Measurements from ENCODE around the gene SLAMF9.

SLAMF9 gene

DNA sequence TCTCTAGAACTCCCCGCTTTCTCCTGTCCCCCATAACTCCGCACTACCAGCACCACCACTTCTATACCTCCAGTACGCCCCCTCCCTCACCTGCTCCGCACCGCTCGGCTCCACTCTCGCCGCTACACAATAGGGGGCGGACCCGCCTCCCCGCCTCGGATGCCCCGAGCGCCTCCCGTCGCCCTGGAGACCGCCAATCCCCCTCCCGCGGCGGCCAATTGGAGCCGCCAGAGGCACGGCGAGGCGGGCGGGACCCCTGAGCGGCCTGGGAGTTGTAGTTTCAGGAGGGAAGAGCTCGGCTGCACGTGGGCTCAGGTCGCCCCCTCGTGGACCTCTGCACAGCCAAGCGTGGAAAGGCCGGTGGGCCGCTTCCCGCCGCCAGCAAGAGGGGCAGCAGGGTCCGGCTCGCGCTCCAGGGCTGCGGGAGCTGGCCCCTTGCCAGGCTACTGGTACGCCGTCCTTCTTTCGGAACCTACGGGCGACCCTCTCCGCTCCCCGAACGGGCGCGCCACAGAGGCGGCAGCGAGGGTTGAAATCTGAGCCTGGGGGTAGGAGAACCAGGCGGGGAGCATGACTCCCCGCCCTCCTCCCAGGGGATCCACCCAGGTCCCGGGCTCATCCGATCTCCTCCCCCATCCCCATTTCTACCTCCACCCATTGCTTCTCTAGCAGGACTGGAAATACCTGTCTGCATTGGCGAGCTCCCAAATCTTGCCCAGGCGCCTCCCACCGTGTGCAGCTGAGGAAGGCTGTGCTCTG, 8.4 kb downstream of the SLAMF9 start, which contains the start of gene IGSF9:
Gene IGSF9, minus strand, starts transcription at position 131 of the 759 bp plus-strand sequence. CDS start 2,159 bp downstream, outside the sequence.
- DNase-seq: peak; percentile 72

DNA sequence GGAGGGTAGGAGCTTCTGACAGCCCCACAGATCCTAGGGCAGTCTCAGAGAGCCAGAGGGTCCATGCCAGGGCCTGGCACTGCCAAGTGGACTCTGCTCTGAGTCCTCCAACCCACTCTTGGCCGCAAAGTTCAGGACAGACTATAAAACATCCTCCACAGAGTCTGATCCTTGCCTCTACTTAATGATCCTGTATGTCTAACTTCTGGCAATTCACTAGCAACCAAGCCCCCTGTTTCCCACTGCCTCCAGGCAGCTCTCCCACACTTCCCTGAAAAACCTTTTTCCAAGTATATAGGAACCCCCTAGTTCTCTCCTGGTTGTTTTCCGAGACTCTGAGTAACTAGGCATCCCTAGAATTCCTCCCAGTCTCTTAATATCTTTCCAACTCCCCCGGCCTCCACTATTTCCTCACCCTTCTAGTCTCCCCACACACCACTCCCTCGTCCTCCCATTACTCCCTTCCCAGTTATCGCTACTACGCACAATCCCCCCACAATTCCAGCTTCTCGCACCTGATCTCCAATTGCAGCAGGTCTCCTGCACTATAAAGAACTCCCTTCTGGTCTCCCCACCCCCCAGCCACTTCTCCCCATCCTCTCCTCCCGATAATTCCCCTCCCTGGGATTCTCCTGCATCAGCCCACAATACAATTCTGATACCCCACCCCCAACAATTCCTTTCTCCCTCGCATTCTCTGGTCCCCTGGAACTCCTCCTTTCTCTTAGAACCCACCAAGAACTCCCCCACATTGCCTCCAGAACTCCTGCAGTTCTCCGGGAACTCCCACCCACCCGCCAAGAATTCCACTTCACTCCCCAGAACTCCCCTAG, 9.2 kb downstream of the SLAMF9 start:
- no peak for DNase-seq

DNA sequence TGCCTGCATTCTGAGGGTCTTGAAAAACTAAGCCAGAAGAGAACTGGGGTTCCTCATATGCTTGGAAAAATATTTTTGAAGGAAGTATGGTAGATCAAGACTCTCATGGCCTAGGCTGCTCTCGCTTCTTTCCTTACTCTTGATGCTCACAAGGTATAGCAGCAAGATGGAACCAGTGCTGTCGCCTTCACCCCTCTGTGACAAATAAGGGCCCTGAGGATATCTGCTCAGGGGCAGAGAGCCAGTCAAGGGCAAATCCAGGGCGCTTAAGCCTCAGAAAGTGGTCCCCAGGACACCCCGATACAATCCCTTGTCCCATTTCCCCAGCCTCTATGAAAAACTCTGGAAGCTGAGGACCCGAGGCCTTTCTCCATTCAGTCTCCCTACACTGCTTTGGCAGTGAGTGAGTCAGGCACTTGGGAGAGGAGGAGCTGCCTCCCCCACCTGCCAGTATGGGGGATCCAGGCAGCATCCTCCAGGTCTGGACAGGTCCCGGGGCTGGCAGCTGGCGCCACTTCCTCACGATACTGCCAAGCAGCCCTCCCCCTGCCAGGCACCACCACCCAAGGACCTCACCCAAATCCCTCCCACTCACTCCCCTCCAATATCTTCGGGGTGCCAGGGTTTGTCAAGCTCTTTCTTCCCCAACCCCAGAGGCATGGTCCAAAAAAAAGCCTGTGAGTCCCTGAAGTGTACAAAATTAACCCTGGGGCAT, 10.0 kb downstream of the SLAMF9 start:
- no peak for DNase-seq

DNA sequence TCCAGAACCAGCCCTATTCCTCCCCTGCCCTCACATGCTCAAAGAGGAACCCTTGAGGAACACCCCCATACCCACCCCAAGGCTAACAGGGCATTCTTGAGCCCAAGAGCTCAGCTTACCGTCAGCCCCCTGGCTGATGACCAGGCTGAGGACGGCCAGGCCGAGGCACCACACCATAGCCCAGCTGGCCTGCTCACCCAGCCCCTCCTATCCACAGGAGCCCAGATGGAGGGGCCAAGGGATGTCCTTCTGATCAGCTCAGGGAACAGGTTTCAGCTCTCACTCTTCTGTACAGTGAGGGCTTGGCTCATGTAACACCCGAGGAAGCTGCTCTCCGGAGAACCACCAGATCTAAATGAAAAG, 10.8 kb downstream of the SLAMF9 start:
- DNase-seq: no peak

DNA sequence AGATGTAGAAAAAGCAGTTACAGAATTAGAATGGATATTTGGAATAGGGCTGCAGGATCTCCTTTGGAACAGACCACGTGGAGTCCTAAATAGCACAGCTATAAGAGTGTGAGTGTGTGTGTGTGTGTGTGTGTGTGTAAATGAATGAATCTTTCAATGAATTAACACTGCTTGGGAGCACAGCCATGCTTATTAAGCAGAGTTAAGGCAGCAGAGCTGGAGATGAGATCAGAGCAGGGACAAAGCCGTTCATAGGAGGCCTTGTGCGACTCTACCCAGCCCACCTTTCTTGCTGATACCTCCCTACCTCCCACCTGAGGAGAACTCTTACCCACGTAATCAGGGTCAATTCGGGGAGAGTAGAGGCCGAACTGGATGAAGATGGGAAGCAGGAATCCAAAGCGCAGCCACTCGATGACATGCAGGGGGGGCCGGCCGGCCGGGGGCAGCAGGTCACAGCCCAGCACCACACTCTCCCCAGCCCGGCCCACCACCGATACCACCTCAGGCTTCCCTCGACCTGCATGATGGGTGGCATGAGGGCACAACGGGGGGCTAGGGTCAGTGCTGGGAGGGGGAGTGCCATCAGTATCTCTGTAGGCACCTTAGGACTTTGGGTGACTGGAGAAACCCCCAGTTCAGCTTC, 11.3 kb downstream of the SLAMF9 start:
- no peak for DNase-seq

DNA sequence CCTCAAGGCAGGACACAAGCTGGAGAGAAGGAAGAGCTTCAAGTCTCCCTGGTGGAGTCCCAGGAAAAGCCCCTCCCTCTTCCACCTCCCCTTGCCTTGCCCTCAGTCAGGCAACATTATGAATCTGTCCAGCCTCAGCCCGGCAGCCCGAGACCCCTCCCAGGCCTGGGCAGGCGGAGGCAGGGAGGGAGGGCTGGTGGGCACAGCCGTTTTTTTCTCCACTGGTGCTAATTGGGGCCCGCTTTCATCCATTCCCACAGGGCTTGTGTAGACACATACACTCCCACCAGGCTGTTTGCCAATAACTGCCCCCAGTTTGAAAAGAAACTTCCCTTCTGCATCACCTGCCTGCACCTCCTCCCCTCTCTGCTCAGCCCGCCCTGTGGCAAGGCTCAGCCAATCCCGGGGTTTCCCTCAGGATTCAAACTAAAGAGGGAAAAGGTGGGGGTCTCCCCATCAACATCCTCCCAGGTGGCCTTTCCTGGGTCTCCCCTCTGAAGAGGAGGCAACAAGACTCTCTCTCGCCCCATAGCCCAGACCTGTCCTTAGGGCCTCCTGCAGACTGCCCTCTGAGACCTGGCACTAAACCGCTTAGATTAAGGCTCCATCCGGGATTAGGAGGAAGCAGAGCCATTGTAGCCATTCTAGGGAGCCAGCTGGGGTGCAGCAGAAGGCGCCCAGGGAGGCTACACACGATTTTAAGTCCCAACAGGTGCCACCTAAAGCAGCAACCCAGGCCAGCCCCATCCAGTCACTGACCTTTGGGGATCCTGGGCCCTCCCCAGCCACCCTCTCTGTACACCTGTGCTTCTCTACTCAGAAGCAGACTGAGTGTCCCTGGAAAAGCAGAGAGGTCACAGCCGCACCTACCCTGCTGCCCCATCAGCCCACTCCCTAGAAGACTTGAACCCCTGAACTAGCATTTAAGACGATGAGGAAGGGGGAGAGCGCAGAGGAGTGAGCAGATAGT, 12.2 kb downstream of the SLAMF9 start:
- peak; percentile 57 for DNase-seq

DNA sequence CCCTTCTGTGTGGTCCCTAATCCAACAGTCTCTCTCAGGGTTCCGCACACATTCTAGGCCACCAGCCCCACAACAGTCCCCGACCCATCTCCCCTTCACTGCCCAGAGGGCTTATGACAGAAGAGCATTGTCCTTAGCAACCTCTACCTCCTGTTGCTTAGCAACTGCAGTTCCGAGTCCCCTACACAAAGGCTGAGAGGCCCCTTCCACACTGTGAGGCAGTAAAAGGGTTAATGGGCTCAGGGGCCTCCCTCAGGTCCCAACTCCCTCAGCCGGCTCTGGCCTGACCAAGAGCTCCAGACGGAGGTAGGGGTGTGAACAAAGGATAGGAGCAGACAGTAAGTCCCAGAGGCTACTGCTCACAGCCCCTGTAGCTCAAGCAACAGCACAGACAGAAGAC, 12.9 kb downstream of the SLAMF9 start:
- no peak for DNase-seq

DNA sequence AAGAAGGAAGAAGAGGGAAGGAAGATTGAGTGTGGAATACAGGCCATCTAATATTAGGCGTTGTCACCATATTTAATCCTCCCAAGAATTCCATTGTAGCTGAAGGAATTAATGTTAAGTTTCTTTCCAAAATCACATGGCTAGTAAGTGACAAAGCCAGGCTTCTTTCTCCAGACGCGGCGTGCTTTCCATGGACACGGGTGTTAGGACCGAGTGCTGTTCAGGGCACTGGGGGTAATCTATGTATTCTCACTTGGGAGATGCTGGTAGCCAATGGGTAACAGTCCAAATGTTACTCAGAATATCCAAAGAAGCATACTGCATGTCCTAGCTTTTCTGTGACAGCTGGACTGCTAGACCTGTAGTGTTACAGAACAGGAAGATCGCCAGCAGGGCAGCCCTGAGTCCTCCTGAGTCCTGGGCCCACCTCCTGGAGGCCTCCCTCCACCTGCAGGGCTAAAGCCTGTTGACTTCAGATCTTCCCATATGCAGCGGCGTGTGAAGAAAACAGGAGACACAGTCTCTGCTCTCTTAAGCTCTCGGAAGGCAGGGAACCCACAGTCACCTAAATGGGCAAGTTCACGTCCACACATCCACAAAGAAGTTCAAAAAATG, 13.9 kb downstream of the SLAMF9 start:
- no peak for DNase-seq

DNA sequence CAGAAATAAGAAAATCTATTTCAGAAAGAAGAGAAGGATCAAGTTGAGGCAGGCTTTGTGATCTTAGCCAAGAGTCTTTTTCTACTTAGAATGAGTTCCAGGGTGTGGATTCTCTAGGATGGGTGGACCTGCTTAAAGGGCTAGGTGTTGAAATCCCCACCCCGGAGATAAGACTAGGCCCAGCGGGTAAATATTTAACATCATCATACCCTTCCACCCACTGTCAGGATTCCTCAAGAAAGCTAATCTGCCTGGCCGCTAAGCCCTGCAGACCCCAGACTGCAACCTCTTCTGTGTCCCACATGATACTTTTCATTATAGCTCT, 14.4 kb downstream of the SLAMF9 start:
- no peak for DNase-seq

DNA sequence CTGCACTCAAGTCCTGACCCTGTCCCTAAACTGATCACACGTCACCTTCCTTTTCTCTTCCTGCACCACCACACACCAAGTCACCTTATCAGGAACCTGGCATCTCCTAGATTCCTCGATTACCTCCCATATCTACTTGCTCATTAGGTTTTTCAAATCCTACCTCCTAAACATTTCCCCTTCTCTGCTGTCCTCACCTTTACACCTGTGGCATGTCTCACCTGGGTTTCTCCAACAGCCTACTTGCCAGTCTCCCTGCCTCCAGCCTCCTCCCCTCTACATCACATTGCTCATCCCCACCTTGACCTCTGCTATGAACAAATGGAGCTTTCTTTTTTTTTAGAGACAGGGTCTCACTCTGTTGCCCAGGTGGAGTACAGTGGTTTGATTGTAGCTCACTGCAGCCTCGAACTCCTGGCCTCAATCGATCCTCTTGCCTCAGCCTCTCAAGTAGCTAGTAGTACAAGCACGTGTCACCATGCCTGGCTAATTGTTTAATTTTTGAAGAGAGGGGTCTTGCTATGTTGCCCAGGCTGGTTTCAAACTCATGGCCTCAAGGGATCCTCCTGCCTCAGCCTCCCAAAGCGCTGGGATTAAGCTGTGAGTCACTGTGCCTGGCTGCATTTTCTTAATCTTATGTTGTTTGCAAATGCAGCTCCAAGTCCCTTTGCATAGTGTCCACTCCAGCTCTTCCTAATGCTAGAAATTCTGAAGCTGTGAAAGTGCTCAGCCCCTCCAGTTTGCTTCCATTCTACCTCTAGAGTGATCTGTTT, 14.9 kb downstream of the SLAMF9 start:
- no peak for DNase-seq

DNA sequence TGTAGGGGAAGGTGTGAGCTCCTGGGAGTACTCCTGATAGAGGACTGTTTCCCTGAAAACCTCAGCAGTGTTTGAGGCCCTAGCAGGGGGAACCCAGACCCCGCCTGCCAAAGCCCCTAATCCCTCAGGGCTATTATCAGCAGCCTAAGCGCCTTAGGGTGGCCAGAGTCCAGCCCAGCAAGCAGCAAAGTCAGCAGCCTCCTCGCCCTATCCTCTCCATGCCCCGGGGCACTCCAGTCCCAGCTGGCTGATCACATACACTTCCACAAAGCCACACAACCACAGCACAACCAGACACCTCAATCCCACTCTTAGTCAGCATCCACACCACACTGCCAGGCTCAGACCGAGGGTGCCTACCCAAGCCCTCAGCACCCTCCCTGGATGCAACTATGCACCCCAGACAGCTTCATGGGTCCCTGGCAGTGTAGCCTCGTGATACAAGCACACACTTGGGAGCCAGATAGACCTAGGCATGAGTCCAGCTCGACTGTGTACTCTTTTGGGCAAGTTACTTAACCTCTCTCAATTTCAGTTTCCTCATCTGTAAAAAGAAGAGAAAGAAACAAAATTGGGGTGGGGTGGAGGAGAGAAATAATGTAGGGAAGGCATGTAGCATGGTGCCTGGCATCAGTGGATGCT, 15.7 kb downstream of the SLAMF9 start:
- no peak for DNase-seq

DNA sequence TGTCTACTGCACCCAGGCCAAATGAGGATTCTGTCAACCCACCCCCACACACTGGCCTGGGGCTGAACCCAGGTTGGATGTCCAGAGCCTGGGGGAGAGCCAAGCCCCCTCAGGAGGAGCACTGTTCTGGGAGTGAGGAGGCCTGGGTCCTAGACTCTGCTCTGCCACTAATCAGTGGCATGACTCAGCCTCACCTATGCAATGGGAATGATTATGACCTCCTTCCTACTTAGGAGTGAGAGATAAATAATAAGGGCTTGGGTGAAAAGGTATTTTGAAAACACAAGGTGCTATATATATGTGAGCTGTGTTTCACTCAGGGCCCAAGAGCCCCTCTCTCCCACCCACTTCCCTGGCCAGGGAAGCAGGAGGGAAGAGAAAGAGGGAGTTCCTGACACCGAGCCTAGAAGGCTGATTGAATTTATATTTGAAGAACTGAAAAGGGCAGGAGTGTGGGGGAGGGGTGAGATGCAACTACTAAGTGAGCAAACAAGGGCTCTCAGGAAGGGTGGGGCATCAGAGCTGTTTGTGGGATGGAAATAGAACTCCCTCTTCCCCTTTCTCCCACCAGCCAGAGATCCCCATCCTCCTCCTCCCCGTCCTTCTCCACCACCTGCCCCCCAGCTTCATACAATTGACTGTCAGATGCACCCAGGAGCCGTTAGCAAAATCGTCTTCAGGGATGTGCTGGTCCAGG, 16.8 kb downstream of the SLAMF9 start:
- no peak for DNase-seq

DNA sequence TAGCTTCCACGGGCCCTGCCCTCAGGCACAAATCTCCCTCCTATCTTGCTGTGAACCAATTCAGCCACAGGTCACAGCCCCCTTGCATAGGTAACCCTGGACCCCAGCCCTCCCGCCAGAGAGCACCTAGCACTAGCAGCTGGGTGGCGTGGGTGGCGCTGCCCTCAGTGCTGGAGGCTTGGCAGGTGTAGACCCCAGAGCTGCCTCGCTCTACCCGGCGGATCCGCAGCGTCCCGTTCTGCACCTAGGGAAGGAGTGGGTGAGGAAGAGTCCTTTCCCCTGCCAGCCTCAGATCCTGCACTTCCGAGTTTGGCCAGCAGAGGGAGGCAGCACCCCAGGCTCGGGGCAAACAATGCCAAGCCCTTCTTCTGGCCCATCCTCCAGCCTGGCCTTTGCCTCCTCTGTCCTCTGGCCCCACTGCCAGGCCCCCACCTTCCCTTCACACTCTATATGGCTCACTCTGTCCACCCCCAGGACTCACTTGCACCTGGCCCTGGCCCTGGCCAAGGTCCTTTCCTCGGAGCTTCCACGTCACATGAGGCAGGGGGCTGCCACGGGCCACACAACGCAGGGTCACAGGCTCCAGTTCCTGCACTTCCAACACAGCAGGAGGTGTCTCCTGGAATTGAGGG, 17.6 kb downstream of the SLAMF9 start:
- no peak for DNase-seq

DNA sequence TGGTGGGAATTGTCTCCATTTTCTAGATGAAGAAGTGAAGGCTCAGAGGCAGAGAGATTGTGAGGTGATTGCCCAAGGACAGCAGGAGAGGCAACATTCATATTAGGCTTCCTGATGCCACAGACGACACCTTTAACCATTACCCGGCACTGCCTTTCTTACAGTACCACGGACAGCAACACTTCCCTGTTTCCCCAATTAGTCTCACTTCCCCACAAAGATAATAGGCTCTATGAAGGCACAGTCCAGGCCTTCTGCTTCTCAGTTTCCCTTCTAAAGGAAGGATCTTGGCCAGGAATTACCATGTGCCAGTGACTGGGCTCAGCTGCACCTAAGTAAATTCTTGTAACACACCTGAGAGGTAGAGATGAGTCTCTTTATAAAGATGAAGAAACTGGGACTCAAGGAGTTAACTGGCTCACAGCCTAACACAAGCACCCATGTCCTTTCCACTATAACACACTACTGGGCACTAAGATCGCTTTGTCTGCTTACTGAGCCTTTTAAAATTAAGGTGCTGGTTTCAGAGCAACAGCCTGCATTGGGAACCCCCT, 18.2 kb downstream of the SLAMF9 start:
- DNase-seq: no peak

DNA sequence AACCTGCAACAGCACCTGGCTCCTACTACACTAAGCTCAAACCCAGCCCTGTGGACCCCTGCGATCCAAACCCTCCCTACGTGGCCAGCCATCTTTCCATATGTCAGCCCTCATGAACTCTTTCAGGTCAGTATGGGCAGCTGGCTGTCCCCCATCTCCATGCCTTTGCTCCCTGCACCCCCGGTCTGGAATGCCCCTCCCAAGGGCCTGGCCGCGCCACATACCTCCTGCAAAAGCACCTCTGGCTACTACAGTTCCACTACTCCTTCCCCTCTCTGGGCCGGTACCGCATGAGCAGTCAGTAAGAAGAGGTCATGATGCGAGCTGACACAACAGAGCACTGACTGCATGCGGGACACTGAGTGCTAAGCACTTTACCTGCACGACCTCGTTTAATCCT, 18.7 kb downstream of the SLAMF9 start:
- no peak for DNase-seq

DNA sequence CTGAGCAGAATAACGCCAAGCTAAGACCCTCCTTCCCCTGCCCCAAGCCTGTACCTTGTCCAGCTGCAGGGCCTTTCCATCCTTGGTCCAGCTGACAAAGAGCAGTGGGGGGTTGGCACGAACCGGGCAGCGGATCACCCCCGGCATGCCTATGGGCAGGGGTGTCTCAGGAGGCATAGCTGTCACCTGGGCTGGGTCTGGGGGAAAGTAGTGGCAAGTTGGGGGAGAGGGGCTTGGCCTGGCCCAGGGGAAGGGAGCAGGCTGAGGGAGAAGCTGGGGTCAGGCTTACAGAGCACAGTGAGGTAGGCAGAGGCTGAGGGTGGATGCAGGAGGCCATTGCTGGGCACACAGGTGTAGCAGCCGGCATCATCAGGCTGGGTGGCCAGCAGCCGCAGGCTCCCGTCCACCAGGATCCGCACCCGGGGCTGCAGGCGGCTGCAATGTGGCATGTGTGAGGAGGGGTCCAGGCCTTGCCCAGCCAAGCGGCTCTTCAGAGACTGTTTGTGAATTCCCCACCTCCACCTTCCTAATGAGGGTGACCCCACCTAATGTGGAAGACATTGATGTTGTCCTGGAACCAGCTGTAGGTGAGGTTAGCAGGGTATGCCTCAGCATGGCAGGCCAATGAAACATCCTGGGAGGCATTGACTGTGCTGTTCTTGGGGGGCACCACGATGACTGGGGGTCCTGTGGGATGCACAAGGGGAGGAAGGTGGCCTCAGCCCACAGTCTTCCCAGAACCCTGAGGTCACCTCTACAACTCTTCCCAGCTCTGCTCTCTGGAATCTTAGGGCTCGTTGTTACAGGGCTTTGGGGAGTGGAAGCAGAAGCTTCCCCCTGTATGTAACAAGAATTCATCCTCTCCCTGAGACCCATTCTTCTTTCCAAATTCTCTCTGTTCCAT, 19.6 kb downstream of the SLAMF9 start:
- no peak for DNase-seq

DNA sequence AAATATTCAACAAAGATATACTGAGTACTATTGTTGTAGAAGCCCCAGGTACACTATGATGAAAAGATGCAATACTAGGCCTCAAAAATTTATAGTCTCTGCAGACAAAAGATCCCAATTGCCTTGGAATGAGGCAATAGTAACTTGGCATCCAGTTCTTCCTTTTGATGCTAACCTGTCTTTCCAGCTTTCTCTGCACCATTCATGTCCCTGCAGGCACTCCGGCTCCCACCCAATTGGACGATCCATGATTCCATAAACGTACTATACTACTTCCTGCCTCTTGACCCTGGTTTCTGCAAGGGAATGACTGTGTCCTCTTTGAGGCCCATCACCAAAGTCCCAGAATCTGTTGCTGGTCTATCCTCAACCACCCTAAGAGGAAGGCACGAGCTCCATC, 20.7 kb downstream of the SLAMF9 start:
- no peak for DNase-seq
